ENCODE results near the gene GJB4.

The GJB4 gene

DNA sequence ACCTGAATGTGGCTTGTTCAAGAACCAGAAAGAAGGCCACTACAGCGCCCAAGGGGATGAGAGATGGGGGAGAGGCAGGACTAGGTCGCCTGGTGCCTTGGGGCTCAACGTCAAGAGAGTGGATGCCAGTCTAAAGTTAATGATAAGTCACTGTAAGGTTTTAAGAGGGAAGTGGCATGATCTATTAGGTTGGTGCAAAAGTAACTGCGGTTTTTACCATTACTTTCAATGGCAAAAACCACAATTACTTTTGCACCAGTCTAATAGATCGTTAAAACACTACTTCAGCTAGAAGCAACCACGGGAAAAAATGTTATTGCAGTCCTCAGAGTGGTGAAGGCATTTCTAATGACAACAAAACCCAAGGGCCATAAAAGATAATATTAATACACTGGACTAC is 18.8 kb downstream of the GJB4 start:
- DNase-seq (ENCODE audit: low spot score): no peak

DNA sequence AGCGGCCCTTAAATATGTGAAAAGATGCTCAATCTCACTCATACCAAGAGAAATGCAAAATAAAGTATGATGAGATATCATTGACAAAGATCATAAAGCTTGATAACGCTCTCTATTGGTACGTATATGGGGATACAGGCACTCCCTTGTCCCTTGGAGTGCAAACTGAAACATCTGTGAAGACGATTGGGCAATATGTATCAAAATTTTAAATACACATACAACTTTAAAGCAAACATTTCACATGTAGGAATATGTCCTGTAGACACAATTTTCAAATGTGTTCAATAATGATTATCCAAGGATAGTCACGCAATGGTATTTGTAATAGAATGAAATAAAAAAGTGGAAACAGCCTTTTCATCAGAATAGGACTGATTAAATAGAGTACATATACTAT is 19.5 kb downstream of the GJB4 start:
- DNase-seq (ENCODE audit: low spot score): no peak

DNA sequence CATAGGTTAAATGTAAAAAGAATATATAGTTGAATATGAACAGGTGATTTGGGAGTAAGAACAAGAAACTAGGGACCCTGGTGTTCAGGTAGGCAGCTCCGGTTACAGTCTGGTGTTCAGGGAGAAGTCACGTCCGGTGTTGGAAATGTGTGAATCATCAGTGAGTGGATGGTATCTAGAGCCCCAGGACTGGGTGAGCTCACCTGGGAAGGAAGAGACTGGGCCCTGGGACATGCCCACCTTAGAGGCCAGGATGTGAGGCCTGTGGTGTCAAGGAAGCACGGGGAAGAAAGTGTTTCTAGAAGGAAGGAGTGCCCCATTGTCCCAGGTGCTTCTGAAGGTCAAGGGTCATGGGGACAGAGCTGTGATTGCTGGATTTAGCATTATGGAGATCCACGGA is 20.0 kb downstream of the GJB4 start:
- DNase-seq (ENCODE audit: low spot score): no peak

DNA sequence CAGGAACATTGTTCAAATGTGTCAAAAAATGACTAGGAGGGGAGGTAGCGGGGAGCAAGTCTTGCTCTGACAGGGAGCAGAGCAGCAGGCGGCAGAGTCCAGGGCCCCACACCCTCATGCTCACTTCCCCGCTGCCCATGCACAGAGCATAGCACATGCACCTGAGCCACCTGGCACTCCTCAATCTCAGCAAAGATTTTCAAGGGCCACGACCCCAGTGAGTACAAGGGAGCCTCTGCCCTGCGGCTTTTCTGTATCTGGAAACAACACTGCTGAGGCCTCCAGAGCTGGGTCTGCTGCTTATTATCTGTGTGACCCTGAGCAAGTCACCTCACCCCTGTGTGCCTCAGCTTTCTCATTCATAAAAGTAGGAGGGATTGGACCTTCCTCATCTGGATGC is 20.4 kb downstream of the GJB4 start:
- DNase-seq (ENCODE audit: low spot score): no peak

DNA sequence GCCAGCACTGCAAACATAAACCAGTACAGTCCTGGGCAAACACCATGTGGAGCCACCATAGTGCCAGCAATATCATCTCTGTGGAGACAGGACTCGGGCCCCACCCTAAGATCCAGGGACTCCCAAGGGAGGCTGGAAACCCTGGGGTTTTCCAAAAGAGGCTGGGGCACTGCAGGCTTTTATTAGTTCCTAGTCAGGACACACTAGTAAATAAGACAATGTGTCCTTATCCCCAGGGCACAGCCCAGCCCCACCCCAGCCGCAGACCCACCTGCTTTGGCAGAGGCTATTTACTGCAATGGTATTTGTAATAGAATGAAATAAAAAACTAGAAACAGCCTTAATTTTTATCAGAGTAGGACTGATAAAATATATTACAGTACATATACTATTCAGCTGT is 21.0 kb downstream of the GJB4 start:
- DNase-seq (ENCODE audit: low spot score): no peak

DNA sequence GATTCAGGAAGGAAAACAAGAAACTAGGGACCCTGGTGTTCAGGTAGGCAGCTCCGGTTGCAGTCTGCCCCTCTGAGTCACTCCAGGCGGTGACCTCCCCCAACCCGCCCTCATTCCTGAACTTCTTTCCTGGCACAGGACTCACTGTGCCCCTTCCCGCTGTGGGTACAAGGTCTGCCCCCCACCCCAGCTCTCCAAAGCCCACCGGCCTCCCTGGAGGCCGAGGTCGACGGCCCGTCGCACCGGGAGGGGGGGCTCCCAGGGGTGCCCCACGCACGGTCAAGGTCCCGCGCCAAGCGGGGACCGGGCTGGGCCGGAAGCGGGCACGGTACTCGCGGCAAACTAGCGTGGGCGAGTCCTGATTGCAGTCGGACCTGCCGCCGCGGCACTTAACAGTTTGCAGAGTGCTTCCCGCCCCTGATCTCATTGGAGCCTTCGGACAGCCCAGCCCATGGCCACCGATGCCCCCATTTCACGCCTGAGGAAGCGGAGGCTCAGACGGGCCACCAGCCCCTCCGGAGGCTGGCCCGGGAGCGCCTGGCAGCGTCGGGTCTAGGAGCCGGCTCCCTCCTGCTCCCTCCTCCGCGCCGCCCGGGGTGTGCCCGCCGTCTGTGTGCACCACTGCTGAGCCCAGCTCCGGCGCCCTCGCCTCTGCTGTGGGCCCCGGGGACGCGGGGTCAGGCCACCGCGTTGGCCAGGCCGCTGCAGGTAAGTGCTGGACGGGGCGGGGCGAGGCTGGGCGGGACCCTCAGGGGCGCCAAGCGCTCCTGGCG is 21.7 kb downstream of the GJB4 start, which contains the start of gene GJB3:
TSS of gene GJB3 (plus strand) at position 144 of the 773 bp plus-strand sequence. CDS start 3,549 bp downstream, outside the sequence.
- DNase-seq (ENCODE audit: low spot score): no peak

DNA sequence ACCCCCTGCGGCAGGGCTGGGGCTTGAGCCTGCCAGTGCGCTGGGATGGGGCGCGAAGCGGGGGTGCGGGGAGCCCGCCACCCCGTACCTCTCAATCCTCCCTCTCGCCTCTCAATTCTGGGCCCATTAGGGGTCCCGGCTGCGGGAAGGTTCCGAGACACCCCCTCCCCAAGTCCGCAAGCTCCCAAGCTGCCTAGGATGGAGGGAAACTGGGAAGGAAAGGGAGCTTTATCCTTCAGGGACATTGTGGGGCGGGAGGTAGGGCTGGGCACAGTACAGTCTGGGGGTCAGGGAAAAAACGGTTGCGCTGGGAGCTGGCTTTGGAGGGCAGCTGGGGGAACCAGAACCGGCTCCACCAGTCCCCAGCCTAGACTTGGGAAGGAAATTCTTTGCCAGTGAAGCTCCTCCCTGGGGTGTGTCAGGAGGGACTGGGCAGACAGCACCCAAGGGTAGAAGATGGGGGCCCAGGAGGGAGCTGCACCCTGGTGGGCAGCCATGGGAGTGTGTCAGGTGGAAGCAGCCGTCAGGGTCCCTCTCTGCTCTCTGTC is 22.4 kb downstream of the GJB4 start:
- no peak for DNase-seq (ENCODE audit: low spot score)

DNA sequence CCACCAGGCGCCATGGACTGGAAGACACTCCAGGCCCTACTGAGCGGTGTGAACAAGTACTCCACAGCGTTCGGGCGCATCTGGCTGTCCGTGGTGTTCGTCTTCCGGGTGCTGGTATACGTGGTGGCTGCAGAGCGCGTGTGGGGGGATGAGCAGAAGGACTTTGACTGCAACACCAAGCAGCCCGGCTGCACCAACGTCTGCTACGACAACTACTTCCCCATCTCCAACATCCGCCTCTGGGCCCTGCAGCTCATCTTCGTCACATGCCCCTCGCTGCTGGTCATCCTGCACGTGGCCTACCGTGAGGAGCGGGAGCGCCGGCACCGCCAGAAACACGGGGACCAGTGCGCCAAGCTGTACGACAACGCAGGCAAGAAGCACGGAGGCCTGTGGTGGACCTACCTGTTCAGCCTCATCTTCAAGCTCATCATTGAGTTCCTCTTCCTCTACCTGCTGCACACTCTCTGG is 25.2 kb downstream of the GJB4 start:
- no peak for DNase-seq (ENCODE audit: low spot score)

DNA sequence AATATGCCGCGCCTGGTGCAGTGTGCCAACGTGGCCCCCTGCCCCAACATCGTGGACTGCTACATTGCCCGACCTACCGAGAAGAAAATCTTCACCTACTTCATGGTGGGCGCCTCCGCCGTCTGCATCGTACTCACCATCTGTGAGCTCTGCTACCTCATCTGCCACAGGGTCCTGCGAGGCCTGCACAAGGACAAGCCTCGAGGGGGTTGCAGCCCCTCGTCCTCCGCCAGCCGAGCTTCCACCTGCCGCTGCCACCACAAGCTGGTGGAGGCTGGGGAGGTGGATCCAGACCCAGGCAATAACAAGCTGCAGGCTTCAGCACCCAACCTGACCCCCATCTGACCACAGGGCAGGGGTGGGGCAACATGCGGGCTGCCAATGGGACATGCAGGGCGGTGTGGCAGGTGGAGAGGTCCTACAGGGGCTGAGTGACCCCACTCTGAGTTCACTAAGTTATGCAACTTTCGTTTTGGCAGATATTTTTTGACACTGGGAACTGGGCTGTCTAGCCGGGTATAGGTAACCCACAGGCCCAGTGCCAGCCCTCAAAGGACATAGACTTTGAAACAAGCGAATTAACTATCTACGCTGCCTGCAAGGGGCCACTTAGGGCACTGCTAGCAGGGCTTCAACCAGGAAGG is 25.8 kb downstream of the GJB4 start:
- DNase-seq (ENCODE audit: low spot score): no peak

DNA sequence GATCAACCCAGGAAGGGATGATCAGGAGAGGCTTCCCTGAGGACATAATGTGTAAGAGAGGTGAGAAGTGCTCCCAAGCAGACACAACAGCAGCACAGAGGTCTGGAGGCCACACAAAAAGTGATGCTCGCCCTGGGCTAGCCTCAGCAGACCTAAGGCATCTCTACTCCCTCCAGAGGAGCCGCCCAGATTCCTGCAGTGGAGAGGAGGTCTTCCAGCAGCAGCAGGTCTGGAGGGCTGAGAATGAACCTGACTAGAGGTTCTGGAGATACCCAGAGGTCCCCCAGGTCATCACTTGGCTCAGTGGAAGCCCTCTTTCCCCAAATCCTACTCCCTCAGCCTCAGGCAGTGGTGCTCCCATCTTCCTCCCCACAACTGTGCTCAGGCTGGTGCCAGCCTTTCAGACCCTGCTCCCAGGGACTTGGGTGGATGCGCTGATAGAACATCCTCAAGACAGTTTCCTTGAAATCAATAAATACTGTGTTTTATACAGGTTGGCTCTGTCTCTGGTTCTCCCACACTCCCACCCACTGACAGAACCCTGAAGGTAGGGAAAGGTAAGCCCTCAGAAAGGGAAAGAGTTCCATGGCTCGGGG is 26.4 kb downstream of the GJB4 start:
- no peak for DNase-seq (ENCODE audit: low spot score)

DNA sequence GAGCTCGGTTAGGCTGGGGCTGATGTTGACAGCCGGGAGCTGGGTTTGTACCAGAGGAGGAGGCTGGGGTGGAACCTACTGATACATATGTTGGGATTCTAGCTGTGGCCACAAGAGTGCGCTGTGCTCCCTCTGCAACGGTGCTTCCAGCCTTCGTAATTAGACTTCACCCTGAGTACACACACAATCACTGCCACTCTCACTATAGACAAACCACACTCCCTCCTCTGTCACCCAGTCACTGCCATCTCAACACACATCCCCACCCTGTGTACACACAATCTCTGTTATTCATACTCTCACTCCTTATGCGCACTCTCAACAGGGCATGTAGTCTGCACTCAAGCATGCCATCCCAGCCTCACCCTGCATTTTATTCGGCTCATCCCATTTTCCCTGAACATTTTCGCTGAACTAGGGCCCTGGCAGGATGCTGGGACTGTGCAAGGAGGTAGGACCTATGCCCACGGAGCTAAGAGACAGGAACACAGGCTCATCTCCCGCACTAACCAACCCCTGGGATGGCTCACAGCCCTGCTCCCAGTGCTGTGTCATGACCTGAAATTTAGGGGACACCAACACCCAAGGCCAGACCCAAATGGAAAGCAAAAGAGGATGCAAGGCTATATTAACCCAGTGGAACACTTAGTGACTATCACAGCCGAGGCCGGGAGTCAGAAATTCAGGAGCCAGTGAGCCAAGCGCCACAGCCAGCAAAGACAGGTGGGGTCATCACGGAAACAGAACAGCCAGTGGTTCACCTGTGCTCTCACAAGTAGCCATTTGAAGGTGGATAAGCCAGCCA is 27.2 kb downstream of the GJB4 start:
- peak; percentile 75 for DNase-seq (ENCODE audit: low spot score)

DNA sequence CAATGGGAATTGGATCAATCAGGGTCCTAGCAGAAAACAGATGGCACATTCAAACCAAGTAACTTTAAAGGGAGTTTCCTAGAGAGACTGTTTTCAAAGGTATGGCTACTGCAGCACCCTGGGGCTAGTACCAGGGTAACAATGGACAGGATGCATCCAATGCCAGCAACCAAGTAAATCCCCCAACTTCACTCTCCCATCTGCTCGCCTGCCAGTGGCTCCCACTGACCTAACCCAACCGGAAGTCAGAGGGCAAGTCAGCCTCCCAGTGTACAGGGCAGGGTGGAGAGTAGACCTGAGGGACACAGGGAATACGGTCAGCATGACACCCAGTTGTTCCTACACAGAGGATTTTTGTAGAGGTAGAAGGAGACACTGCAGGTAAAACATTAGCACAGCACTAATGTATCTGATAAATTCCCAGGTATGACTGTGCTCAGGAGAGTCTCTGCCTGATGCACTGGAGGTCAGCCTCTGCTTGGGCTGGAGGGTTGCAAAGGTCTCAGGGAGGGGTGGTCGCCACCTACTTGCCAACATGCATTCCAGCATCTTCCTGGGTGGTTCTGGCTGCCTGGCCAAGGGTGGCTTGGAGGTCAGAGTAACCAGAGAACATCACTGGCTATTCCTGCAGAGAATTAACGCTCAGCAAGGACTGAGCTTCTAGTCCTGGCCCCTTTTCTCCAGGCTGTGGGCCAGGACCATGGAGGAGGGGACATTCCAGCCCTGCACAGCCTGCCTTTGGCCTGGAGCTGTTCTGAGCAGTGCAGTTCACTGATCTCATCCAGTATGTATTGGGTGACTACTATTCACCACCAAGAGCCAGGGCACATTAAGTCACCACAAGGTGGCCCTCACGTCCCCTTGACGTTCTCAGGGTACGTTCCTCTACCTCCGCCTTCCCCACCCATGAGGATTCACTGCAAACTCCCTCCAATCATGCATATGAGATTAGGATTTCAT is 28.2 kb downstream of the GJB4 start:
- DNase-seq (ENCODE audit: low spot score): peak; percentile 9

DNA sequence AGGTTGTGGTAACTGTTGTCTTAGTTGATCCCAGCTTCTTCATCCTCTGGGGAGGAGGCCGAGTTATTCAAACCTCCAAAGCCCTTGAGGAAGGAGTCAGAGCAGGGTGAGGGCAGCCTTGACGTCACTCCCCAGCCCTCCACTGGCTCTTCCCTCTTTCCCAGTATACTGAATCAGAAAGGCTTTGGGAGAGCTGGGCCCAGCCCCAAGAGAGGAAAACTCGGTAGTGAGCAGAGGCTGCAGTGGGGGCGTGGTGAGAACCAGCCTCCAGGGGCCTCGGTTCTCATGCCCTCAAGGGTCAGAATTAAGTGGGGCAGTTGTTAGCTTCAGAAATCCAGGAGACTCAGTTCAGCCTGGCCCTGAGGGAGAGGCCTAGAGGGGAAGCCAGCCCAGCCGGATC is 31.4 kb downstream of the GJB4 start:
- DNase-seq (ENCODE audit: low spot score): no peak

DNA sequence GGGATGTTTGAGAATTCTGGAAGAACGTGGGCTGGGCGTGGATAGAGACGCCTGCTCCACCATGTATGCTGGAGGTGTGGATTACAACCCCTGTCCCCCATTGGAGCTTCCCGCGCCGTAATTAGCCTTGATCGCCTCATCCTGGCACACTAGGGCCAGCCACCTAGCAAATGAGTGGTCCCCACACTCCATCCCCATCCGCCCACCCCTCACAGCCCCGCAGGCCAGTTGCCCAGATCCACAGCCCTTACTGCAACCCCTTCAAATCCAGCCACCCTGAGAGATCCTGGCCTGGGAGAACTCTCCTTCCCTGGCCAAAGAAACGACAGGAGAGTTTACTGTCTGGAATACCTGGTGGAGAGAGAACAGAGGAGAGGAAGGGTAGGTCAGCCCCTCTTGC is 32.9 kb downstream of the GJB4 start:
- DNase-seq (ENCODE audit: low spot score): no peak

DNA sequence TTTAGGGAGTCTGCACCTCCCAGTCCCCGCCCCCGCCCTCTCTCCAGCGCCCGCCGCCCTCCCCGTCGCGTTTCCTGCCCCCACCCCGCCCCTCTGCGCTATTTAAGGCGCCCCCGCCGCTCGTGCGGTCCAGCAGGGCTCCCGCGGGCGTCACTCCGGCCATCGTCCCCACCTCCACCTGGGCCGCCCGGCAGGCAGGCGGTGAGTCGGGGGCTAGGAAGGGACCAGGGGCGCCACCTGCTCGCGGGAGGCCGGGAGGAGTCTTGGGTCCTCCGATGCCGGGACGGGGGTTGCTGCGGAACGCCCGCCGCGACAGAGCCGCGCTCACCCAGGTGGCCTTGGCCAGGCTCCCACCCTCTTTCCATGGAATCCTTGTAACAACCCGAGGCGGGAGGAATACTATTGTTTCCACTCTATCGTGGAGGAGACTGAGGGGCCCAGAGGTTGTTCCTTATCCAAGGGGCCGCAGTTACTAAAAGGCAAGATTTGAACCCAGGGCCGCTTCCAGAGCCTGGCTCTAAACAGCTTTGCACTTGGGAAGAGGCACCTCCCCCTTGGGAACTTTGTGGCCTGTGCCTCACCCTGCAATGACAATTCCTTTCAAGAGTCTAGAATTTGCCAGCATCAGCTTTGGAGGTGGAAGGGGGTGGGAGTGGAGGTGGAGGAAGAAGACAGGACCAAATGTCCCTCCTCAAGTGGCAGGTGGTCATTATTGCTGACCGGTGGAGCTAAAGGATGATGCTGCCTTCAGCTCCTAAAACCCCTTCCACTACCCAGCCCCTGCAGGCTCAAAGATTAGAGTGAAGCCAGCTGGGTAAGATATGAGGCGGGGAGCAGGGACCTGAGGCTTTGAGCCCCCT is 33.6 kb downstream of the GJB4 start, which contains the start of gene GJA4:
TSS of gene GJA4 (plus strand) at position 132 of the 860 bp plus-strand sequence. CDS start 1,215 bp downstream, outside the sequence.
- no peak for DNase-seq (ENCODE audit: low spot score)

DNA sequence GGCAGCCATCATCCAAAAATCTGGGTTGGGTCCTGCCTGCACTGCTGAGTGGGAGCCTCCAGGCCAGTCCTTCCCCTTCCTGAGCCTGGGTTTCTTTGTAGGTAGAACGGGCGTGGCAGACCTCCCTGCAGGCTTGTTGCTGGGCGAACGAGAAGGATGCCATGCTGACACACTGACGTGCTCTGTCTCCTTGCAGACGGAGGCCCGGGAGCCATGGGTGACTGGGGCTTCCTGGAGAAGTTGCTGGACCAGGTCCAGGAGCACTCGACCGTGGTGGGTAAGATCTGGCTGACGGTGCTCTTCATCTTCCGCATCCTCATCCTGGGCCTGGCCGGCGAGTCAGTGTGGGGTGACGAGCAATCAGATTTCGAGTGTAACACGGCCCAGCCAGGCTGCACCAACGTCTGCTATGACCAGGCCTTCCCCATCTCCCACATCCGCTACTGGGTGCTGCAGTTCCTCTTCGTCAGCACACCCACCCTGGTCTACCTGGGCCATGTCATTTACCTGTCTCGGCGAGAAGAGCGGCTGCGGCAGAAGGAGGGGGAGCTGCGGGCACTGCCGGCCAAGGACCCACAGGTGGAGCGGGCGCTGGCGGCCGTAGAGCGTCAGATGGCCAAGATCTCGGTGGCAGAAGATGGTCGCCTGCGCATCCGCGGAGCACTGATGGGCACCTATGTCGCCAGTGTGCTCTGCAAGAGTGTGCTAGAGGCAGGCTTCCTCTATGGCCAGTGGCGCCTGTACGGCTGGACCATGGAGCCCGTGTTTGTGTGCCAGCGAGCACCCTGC is 34.7 kb downstream of the GJB4 start:
- DNase-seq (ENCODE audit: low spot score): no peak

DNA sequence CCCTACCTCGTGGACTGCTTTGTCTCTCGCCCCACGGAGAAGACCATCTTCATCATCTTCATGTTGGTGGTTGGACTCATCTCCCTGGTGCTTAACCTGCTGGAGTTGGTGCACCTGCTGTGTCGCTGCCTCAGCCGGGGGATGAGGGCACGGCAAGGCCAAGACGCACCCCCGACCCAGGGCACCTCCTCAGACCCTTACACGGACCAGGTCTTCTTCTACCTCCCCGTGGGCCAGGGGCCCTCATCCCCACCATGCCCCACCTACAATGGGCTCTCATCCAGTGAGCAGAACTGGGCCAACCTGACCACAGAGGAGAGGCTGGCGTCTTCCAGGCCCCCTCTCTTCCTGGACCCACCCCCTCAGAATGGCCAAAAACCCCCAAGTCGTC is 35.2 kb downstream of the GJB4 start:
- no peak for DNase-seq (ENCODE audit: low spot score)

DNA sequence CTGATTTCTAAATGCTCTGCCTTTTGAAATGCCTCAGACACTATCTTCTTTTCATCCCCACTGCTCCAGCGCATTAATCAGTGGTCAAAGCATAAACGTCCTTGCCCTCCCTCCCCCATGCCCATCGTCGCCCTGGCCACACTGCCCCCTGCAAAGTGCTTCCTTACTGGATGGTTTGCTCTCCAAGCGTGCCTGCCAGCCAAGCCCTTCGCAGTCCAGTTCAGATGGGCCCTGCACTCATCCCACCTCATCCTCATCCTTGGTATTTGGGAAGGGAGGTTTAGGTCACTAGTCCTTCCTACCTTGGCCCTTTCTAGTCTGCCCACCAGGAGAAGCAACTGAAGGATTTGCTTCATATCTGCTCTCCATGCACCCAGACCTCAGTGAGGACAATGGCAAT is 36.4 kb downstream of the GJB4 start:
- no peak for DNase-seq (ENCODE audit: low spot score)

DNA sequence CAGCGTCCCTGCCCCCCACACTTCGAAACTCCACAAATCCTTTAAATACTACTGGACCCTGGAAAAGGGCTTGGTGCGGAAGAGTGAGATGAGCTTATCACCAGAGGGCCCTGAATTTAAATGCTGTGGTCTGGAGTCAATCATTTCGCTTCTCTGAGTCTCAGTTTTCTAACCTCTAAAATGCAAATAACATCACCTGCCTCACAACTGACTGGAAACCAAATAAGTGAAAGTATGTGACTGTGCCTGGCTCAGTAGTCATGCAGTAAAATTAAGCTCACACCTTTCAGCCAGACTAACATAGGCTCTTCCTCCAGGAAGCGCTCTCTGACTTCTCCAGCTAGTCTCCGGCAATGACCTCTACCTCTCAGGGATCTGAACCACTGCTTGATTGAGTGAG is 37.5 kb downstream of the GJB4 start:
- no peak for DNase-seq (ENCODE audit: low spot score)

All from RKO (cell line).